Right atrium auricular region (tissue), 2 donors: ENCODE results near the gene SETBP1. TPM values are rescaled to one million over a fixed set of nuclear protein-coding genes. Genes with fewer than 3 reads are reported as not detected.

Experiments
- DNase-seq: peaks from one replicate; pipeline ENCODE4 v3.0.0-alpha.2; 2019; ENCODE audit warnings: low spot score
- H3K27ac ChIP-seq, 2 donors: fragments of 200-600 bp; sonication (generic); 1 replicate in 1 of 2; 2 replicates in 1 of 2; pipeline ENCODE4 v1.5.1; 2016 to 2019
- H3K27me3 ChIP-seq, 2 donors: fragments of 200-600 bp; sonication (generic); one replicate each; pipeline versions ENCODE4 v1.5.1 to v1.6.0; 2017 to 2019
- H3K36me3 ChIP-seq: fragments of 200-600 bp; sonication (generic); one replicate; pipeline ENCODE4 v1.5.1; 2016
- H3K4me1 ChIP-seq, 2 donors: fragments of 200-600 bp; sonication (generic); one replicate each; pipeline versions ENCODE4 v1.5.1 to v1.6.0; 2017 to 2019
- H3K4me3 ChIP-seq, 2 donors: fragments of 200-600 bp; sonication (generic); 1 replicate in 1 of 2; 2 replicates in 1 of 2; pipeline ENCODE4 v1.5.1; 2017 to 2019; ENCODE audit warnings: mild to moderate bottlenecking in 1 of 2, moderate library complexity in 1 of 2
- H3K9me3 ChIP-seq, 2 donors: fragments of 200-600 bp; sonication (generic); one replicate each; pipeline ENCODE4 v1.5.1; 2019
- CTCF ChIP-seq, 2 donors: fragments of 200-600 bp; sonication (generic); IDR thresholded peaks; one replicate each; pipeline ENCODE4 v1.5.1; 2019; ENCODE audit warnings: antibody characterized with exemption in 2 of 2
- total RNA-seq, 2 donors: library from RNA; depleted of rRNA; stranded (reverse); fragments of >200 nt; gene quantifications; one replicate each; pipeline ENCODE4 v1.1.0, GENCODE V29; 2016

The SETBP1 gene
- total RNA-seq, 2 donors from 2014 or later, result 7.8 to 13.4 TPM

GRCh38 chr18:44686156-44686555 lies 5.5 kb downstream of the SETBP1 start:
- Histone ChIP-seq H3K36me3 (no peaks in the 10 kb centered on the region), H3K27ac (no peak overlapping the region), H3K27me3 (no peaks in the 10 kb centered on the region), H3K9me3 (no peaks in the 10 kb centered on the region), H3K4me1 (peaks cover 0 to 28% of the 10 kb centered on the region in 2 donors), H3K4me3 (no peak overlapping the region)
- no peak for DNase-seq
- TF ChIP-seq CTCF (IDR thresholded peaks at IDR 0.05), result no peak

DNA sequence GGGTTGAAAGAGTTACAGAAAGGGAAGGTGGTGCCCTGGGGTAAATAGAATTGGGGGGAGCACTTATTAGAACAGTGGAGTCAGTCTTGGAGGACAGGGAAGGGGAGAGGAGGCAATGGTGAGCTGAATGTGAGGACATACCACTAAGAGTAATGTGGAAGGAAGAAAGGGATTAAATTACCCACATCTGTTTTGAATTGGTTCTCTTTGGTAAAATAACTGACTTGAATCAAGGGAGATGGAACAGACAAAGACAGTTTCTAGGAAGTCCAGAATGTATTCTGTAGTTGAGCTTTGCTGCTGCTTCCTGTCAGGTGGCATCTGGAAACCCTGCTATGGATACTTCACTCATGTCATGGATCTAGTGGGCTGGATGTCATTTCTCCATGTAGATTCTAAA lies 6.7 kb downstream of the SETBP1 start:
- H3K36me3 ChIP-seq, result no peaks in the 10 kb centered on the region
- no peak overlapping the region for H3K4me3 ChIP-seq
- no peaks in the 10 kb centered on the region for H3K9me3 ChIP-seq
- no peaks in the 10 kb centered on the region for H3K27me3 ChIP-seq
- H3K27ac ChIP-seq, result no peak overlapping the region
- H3K4me1 ChIP-seq, result peaks cover 0 to 19% of the 10 kb centered on the region in 2 donors
- no peak for TF ChIP-seq CTCF (IDR thresholded peaks at IDR 0.05)
- DNase-seq, result no peak

DNA sequence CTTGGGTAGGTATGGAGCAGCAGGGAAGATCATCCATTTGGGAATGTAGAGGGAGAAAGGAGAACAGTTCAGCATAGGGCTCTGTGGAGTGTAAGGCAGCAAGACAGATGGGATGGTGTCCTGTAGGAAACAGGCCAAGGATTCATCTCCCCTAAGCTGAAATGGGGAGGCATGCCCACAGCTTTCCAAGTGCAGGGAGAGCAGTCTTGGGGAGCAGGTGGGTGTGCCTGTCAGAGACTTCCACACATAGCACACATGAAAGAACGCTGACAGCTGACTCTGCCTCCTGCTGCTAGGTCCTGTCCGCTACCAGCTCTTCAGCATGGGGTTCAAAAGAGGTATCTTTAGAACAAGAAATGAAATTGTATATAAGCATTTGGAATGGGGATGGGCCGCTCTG lies 9.0 kb downstream of the SETBP1 start:
- peaks cover 0 to 10% of the 10 kb centered on the region in 2 donors for H3K4me1 ChIP-seq
- H3K4me3 ChIP-seq, result no peak overlapping the region
- TF ChIP-seq CTCF (IDR thresholded peaks at IDR 0.05), result no peak
- no peaks in the 10 kb centered on the region for H3K9me3 ChIP-seq
- H3K27ac ChIP-seq, result no peak overlapping the region
- no peak for DNase-seq
- H3K27me3 ChIP-seq, result no peaks in the 10 kb centered on the region
- no peaks in the 10 kb centered on the region for H3K36me3 ChIP-seq

- Histone ChIP-seq H3K27me3 (no peaks in the 10 kb centered on the region), H3K9me3 (no peaks in the 10 kb centered on the region), H3K4me1 (peaks cover 0 to 4% of the 10 kb centered on the region in 2 donors), H3K36me3 (no peaks in the 10 kb centered on the region), H3K4me3 (no peak overlapping the region), H3K27ac (no peak overlapping the region)
- no peak for DNase-seq
- TF ChIP-seq CTCF (IDR thresholded peaks at IDR 0.05), result no peak
Observed at GRCh38 chr18:44691148-44691925, 10.6 kb downstream of the SETBP1 start.

GRCh38 chr18:44693030-44693784 lies 12.5 kb downstream of the SETBP1 start:
- H3K4me1 ChIP-seq, result peaks cover 0 to 14% of the 10 kb centered on the region in 2 donors
- H3K27me3 ChIP-seq, result no peaks in the 10 kb centered on the region
- H3K36me3 ChIP-seq, result no peaks in the 10 kb centered on the region
- no peak for TF ChIP-seq CTCF (IDR thresholded peaks at IDR 0.05)
- H3K27ac ChIP-seq, result no peak overlapping the region
- H3K9me3 ChIP-seq, result no peaks in the 10 kb centered on the region
- no peak overlapping the region for H3K4me3 ChIP-seq
- DNase-seq, result no peak
